ENCODE data around the gene TRIM27.

The TRIM27 gene

DNA sequence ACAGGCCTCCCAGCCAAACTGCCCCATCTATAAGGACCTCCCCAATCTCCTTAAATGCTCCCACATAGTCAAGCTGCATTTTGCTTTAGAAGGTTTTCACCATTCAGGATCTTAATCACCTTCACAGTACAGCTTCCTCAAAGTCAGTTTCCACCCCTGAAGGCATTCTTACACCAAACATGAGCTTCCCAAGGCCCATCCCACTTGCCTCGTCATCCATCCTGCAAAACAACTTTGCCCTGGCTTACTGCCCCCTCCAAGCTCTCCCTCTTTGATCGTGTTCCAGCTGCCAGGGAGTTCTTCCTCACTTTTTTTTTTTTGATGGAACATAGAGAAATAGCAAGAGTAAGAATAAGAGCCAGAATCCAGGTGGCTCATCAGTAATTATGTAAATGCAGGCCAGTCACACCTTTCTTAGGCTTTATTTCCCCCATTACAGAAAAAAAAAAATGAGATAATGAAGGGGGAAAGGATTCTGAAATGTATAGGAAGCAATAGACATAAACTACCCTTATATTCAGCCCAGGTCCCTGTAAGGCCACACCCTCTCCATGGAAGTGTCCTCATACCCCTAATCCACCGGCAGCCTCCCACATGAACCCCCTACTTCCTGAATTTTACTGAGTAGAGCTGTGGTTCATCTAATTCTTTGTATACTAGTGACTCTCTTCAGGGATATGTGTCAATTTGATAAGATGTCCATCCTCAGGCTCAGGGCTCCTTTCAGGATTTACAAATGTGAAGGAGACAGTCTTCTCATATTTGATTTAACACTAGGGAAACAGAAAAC is 12.7 kb downstream of the TRIM27 start:
- in situ Hi-C loops (cut with HindIII; ENCODE audit: low pct_ligation_motif_present, low sequenced_read_pairs), result no loop called here
- Histone ChIP-seq H3K27ac (no peak overlapping the region), H3K36me3 (replicated peaks) (peaks cover 71% of the 10 kb centered on the region), H3K4me3 (ENCODE audit: low read depth, low read length) (no peak overlapping the region), H3K27me3 (replicated peaks) (no peaks in the 10 kb centered on the region)
- no peak for DNase-seq
- TF ChIP-seq, protein P1, sequence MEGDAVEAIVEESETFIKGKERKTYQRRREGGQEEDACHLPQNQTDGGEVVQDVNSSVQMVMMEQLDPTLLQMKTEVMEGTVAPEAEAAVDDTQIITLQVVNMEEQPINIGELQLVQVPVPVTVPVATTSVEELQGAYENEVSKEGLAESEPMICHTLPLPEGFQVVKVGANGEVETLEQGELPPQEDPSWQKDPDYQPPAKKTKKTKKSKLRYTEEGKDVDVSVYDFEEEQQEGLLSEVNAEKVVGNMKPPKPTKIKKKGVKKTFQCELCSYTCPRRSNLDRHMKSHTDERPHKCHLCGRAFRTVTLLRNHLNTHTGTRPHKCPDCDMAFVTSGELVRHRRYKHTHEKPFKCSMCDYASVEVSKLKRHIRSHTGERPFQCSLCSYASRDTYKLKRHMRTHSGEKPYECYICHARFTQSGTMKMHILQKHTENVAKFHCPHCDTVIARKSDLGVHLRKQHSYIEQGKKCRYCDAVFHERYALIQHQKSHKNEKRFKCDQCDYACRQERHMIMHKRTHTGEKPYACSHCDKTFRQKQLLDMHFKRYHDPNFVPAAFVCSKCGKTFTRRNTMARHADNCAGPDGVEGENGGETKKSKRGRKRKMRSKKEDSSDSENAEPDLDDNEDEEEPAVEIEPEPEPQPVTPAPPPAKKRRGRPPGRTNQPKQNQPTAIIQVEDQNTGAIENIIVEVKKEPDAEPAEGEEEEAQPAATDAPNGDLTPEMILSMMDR (IDR thresholded peaks at IDR 0.05; ENCODE audit: low read depth, low read length, missing control alignments), result no peak

DNA sequence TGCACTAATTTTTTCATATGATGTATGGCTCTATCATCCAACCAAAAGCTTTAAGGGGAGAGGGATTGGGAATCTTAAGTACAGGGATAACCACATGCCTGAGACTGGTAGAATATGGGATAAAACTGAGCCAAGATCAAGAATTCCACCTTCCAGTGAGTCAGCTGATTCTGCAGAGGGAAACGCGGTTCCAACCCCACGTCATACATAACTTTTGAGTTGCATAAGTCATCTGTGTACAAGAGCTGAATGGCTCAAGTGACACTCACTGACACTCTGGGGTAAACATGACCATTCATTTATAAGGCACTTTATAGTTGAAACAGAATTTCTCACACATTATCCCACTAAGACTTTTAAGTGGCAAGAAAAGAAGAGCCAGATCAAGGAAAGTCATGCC is 16.4 kb downstream of the TRIM27 start:
- H3K27ac ChIP-seq, result peak overlapping the region; percentile 67
- no peak overlapping the region for H3K4me3 ChIP-seq (ENCODE audit: low read depth, low read length)
- TF ChIP-seq, protein P1 (IDR thresholded peaks at IDR 0.05; ENCODE audit: low read depth, low read length, missing control alignments), result no peak
- peak; percentile 89 for DNase-seq
- H3K27me3 ChIP-seq (replicated peaks), result no peaks in the 10 kb centered on the region
- peaks cover 88% of the 10 kb centered on the region for H3K36me3 ChIP-seq (replicated peaks)
- in situ Hi-C loops (cut with HindIII; ENCODE audit: low pct_ligation_motif_present, low sequenced_read_pairs), result no loop called here

DNA sequence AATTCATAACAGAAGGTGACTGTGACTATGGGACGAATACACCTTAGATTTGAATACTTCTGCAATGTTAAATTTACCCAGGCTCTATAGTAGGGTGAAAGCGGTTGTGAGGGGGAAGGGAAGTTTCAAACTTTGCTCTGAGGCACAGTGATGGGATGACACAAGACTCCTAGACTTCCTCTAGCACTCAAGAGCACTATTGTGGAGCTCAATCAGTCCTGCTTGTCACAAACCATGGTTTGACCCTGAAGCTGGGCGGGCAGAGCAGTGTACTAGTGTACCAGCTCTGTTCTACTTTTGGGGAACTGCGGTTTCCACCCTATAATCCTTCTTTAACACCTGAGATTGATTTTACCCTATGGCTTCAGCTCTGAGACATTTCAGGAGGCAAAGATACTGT is 17.1 kb downstream of the TRIM27 start:
- in situ Hi-C loops (cut with HindIII; ENCODE audit: low pct_ligation_motif_present, low sequenced_read_pairs), result no loop called here
- Histone ChIP-seq H3K27me3 (replicated peaks) (no peaks in the 10 kb centered on the region), H3K4me3 (ENCODE audit: low read depth, low read length) (no peak overlapping the region), H3K27ac (peak overlapping the region; percentile 67), H3K36me3 (replicated peaks) (peaks cover 88% of the 10 kb centered on the region)
- TF ChIP-seq, protein P1 (IDR thresholded peaks at IDR 0.05; ENCODE audit: low read depth, low read length, missing control alignments), result no peak
- no peak for DNase-seq

DNA sequence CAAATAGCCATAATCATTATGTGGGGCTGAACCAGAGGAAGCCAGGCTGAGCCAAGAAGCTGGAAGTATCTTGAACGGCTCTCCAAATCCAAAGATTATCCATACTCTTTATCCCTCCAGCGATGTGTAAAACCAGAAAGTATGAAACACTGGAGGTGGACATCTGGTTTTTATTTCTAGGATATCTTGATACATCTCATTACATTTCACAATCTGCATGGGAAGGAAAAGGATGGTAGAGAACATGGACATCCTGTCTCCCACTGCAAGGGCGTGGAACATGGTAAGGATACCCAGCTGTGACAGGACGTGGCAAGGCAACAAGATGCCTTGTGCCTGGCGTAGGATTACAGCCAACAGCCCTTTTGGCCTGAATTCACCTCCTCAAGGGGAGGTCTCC is 20.1 kb downstream of the TRIM27 start:
- H3K36me3 ChIP-seq (replicated peaks), result peaks cover 75% of the 10 kb centered on the region
- no peak overlapping the region for H3K27ac ChIP-seq
- in situ Hi-C loops (cut with HindIII; ENCODE audit: low pct_ligation_motif_present, low sequenced_read_pairs), result no loop called here

DNA sequence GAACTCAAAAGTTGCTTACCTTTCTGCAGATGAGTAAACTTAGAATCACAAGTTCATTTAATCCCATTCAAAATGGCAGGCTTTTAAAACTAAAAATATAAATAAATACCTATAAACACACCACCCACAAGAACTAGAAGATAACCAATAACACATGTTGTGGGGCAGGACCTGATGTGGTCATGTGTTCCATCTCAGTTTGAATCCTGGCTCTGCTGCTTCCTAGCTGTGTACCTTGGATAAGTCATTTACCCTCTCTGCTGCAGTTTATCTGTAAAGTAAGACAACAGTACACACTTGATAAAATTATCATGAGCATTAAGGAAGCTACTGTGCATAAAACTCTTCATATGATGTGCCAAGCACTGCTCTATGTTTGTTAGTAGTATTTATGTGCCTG is 22.0 kb downstream of the TRIM27 start:
- Histone ChIP-seq H3K4me3 (ENCODE audit: low read depth, low read length) (no peak overlapping the region), H3K27ac (no peak overlapping the region), H3K27me3 (replicated peaks) (no peaks in the 10 kb centered on the region), H3K36me3 (replicated peaks) (peaks cover 63% of the 10 kb centered on the region)
- TF ChIP-seq, protein P1 (IDR thresholded peaks at IDR 0.05; ENCODE audit: low read depth, low read length, missing control alignments), result no peak
- no peak for DNase-seq
- in situ Hi-C loops (cut with HindIII; ENCODE audit: low pct_ligation_motif_present, low sequenced_read_pairs), result no loop called here

More for the DNA sequence above, 20.1 kb downstream of the TRIM27 start:
- H3K4me3 ChIP-seq (ENCODE audit: low read depth, low read length), result no peak overlapping the region
- TF ChIP-seq, protein P1 (IDR thresholded peaks at IDR 0.05; ENCODE audit: low read depth, low read length, missing control alignments), result no peak
- H3K27me3 ChIP-seq (replicated peaks), result no peaks in the 10 kb centered on the region
- no peak for DNase-seq
